IMR-90 (cell line): ENCODE measurements around the gene RASSF10. TPM values are rescaled to one million over a fixed set of nuclear protein-coding genes. Genes with fewer than 3 reads are reported as not detected.

Experiments used
- ATAC-seq: fragments of 200-7000 bp; cut with Tn5 transposase; 2 replicates; pipeline ENCODE4 v1.9.1; 2020; ENCODE audit warnings: low read depth, mild to moderate bottlenecking, moderate library complexity
- BruUV-seq: library from RNA; stranded (reverse); fragments of 400-500 nt; replicated peaks from 2 replicates; lab custom pipeline; 2021; lab: Mats Ljungman, UMichigan
- CTCF ChIA-PET: fragments of 300-600 bp; formaldehyde crosslinking; extraction: SDS; loops from one replicate; lab custom pipeline; 2021; ENCODE audit warnings: antibody characterized with exemption; lab: Yijun Ruan, JAX
- POLR2A ChIA-PET: fragments of 300-600 bp; sonication (Branson Sonifier 250); formaldehyde crosslinking; loops from one replicate; lab custom pipeline; 2022; ENCODE audit warnings: antibody characterized with exemption; ENCODE audit not compliant: unreplicated experiment; lab: Charles Lee
- DNase-seq: peaks from one replicate; pipeline ENCODE4 v3.0.0; 2013
- H2AFZ ChIP-seq: replicated peaks from 2 replicates; pipeline ENCODE3; 2013; ENCODE audit warnings: low read length, mild to moderate bottlenecking; ENCODE audit not compliant: poor library complexity
- H2AK5ac ChIP-seq: 2 replicates; pipeline ENCODE4 v1.6.1; 2013; ENCODE audit warnings: low read depth, low read length, inconsistent platforms
- H2AK9ac ChIP-seq: replicated peaks from 2 replicates; pipeline ENCODE3; 2013; ENCODE audit warnings: mild to moderate bottlenecking, low read depth, low read length, moderate library complexity; ENCODE audit not compliant: poor library complexity
- H2BK120ac ChIP-seq: 2 replicates; pipeline ENCODE4 v1.6.1; 2013; ENCODE audit warnings: low read depth, low read length, inconsistent platforms
- H2BK15ac ChIP-seq: 3 replicates; pipeline ENCODE4 v1.6.1; 2013; ENCODE audit warnings: low read depth, low read length, inconsistent platforms
- H2BK20ac ChIP-seq: 2 replicates; pipeline ENCODE4 v1.6.1; 2013; ENCODE audit warnings: low read depth, mild to moderate bottlenecking, inconsistent platforms, low read length, moderate library complexity
- H2BK5ac ChIP-seq: 2 replicates; pipeline ENCODE4 v1.6.1; 2013; ENCODE audit warnings: mild to moderate bottlenecking, low read depth, low read length, inconsistent platforms; ENCODE audit not compliant: poor library complexity, severe bottlenecking
- H3K14ac ChIP-seq: replicated peaks from 2 replicates; pipeline ENCODE4 v1.6.1; 2013; ENCODE audit warnings: low read depth, low read length, inconsistent platforms
- H3K18ac ChIP-seq: 2 replicates; pipeline ENCODE4 v1.6.1; 2013; ENCODE audit warnings: low read depth, low read length, control low read depth
- H3K23ac ChIP-seq: 2 replicates; pipeline ENCODE4 v1.6.1; 2013; ENCODE audit warnings: low read depth, low read length, inconsistent platforms
- H3K27ac ChIP-seq: 2 replicates; pipeline ENCODE4 v1.5.1; 2013; ENCODE audit warnings: mild to moderate bottlenecking, control low read depth, low read length; ENCODE audit not compliant: insufficient read depth
- H3K27me3 ChIP-seq: 2 replicates; pipeline ENCODE4 v1.6.1; 2013; ENCODE audit warnings: low read length; ENCODE audit not compliant: control insufficient read depth, insufficient read depth
- H3K36me3 ChIP-seq: 2 replicates; pipeline ENCODE4 v1.6.1; 2013; ENCODE audit warnings: low read length, mixed read lengths; ENCODE audit not compliant: control insufficient read depth, insufficient read depth
- H3K4ac ChIP-seq: 2 replicates; pipeline ENCODE4 v1.6.1; 2013; ENCODE audit warnings: low read depth, low read length, inconsistent platforms
- H3K4me1 ChIP-seq: 2 replicates; pipeline ENCODE4 v1.6.1; 2013; ENCODE audit warnings: low read length, mixed read lengths; ENCODE audit not compliant: control insufficient read depth, insufficient read depth
- H3K4me2 ChIP-seq: 2 replicates; pipeline ENCODE4 v1.6.1; 2013; ENCODE audit warnings: low read depth, mild to moderate bottlenecking, control low read depth, low read length, moderate library complexity
- H3K4me3 ChIP-seq: 2 replicates; pipeline ENCODE4 v1.5.1; 2013; ENCODE audit warnings: low read depth, mild to moderate bottlenecking, control low read depth, low read length, moderate library complexity; ENCODE audit not compliant: insufficient read depth
- H3K56ac ChIP-seq: 2 replicates; pipeline ENCODE4 v1.6.1; 2013; ENCODE audit warnings: low read length, inconsistent platforms; ENCODE audit not compliant: insufficient read depth; ENCODE audit errors: extremely low read depth
- H3K79me1 ChIP-seq, 2 experiments: 2 replicates each; pipeline ENCODE4 v1.6.1; 2013; ENCODE audit warnings: low read length in 2 of 2, inconsistent platforms in 1 of 2, low read depth in 1 of 2
- H3K9ac ChIP-seq: 2 replicates; pipeline ENCODE4 v1.6.1; 2013; ENCODE audit warnings: low read depth, low read length, control low read depth
- H3K9me1 ChIP-seq: 2 replicates; pipeline ENCODE4 v1.6.1; 2013; ENCODE audit warnings: low read length, inconsistent platforms; ENCODE audit not compliant: insufficient read depth
- H3K9me3 ChIP-seq: 2 replicates; pipeline ENCODE4 v1.6.1; 2013; ENCODE audit warnings: low read length; ENCODE audit not compliant: control insufficient read depth, insufficient read depth
- H4K20me1 ChIP-seq: 2 replicates; pipeline ENCODE4 v1.6.1; 2013; ENCODE audit warnings: low read length, inconsistent platforms; ENCODE audit not compliant: insufficient read depth
- H4K5ac ChIP-seq: 2 replicates; pipeline ENCODE4 v1.6.1; 2013; ENCODE audit warnings: mild to moderate bottlenecking, low read depth, low read length, control low read depth
- H4K8ac ChIP-seq, 2 experiments: 2 replicates each; pipeline ENCODE4 v1.6.1; 2013; ENCODE audit warnings: low read depth in 2 of 2, low read length in 2 of 2, control low read depth in 1 of 2, inconsistent platforms in 1 of 2
- H4K91ac ChIP-seq: 2 replicates; pipeline ENCODE4 v1.6.1; 2013; ENCODE audit warnings: low read depth, low read length, inconsistent platforms; ENCODE audit not compliant: insufficient read depth
- BHLHE40 ChIP-seq: fragments of 150-350 bp; IDR thresholded peaks from 2 replicates; pipeline ENCODE4 v1.6.1; 2016; ENCODE audit warnings: mild to moderate bottlenecking, low read depth, low read length
- CHD1 ChIP-seq: IDR thresholded peaks from 2 replicates; pipeline ENCODE4 v1.6.1; 2012; ENCODE audit warnings: low read depth, low read length, improper control_type of control experiment
- FOS ChIP-seq: fragments of 150-350 bp; IDR thresholded peaks from 2 replicates; pipeline ENCODE4 v1.6.1; 2016; ENCODE audit warnings: low read depth, low read length
- POLR2A ChIP-seq: IDR thresholded peaks from 2 replicates; pipeline ENCODE4 v1.6.1; 2012; ENCODE audit warnings: mild to moderate bottlenecking, low read depth, low read length
- RFX5 ChIP-seq: IDR thresholded peaks from 2 replicates; pipeline ENCODE4 v1.8.0; 2012; ENCODE audit warnings: low read depth, mild to moderate bottlenecking, low read length, moderate library complexity
- WGBS, 2 experiments: methylation state at CpG; one replicate each; pipeline versions ENCODE4 v1.1.5 to v1.1.7; 2013; ENCODE audit warnings: missing lambda C conversion rate in 2 of 2; ENCODE audit not compliant: insufficient read length in 1 of 2; ENCODE audit errors: extremely low coverage in 2 of 2; 5-methylcytosine and 5-hydroxymethylcytosine counted together
- dilution Hi-C: fragments of 300-500 bp; cut with HindIII; formaldehyde crosslinking; loops from one replicate; pipeline ENCODE4 v1.14.3; 2018; ENCODE audit warnings: low sequenced_read_pairs; ENCODE audit not compliant: unreplicated experiment
- in situ Hi-C: fragments of 300-500 bp; cut with MboI; formaldehyde crosslinking; loops from 3 replicates; pipeline ENCODE4 v1.14.3; 2019; ENCODE audit warnings: low sequenced_read_pairs, inconsistent platforms, mixed read lengths
- intact Hi-C: fragments of 100-400 bp; cut with micrococcal nuclease; formaldehyde crosslinking; loops from 2 replicates; pipeline ENCODE4 v1.10.0; 2022
- polyA plus RNA-seq, 3 experiments: library from polyadenylated mRNA; depleted of rRNA; stranded (reverse); fragments of >200 nt; gene quantifications; 2 replicates each; pipeline ENCODE4 v1.2.3, GENCODE V29; 2012; ENCODE audit warnings: low replicate concordance in 1 of 3
- total RNA-seq: library from RNA; depleted of rRNA; stranded (reverse); fragments of >200 nt; gene quantifications from 2 replicates; pipeline ENCODE4 v1.2.3, GENCODE V29; 2012
- TF ChIP-seq, protein P1 (sequence below): fragments of 150-350 bp; IDR thresholded peaks from 2 replicates; pipeline ENCODE4 v1.6.1; 2016; ENCODE audit warnings: low read depth, mild to moderate bottlenecking, low read length, moderate library complexity, borderline replicate concordance

The RASSF10 gene
- total and polyA plus RNA-seq, 2 of the 4 experiments (the other 2 are of a cell fraction), result not detected

- Histone ChIP-seq H3K9me1 (0 out of 2 replicates have a peak, but pooled peaks cover 2% of the 10 kb centered on the region), H3K4me2 (no peak overlapping the region), H2BK20ac (no peak overlapping the region), H4K5ac (no peak overlapping the region), H2AK9ac (no peak overlapping the region), H3K27ac (no peak overlapping the region), H3K56ac (no peak overlapping the region), H3K4me1 (no peaks in the 10 kb centered on the region), H3K36me3 (no peaks in the 10 kb centered on the region), H3K18ac (no peak overlapping the region), H2BK5ac (no peak overlapping the region), H2BK120ac (no peak overlapping the region), H3K27me3 (peaks cover 56% of the 10 kb centered on the region), H3K14ac (no peak overlapping the region), H3K9me3 (no peaks in the 10 kb centered on the region), H2AFZ (no peak overlapping the region), H4K20me1 (no peaks in the 10 kb centered on the region), H3K4ac (no peak overlapping the region), H2AK5ac (no peak overlapping the region), H4K91ac (no peak overlapping the region), H3K9ac (no peak overlapping the region), H4K8ac (no peak overlapping the region), H2BK15ac (no peak overlapping the region), H3K4me3 (no peak overlapping the region), H3K23ac (no peak overlapping the region), H3K79me1 (no peaks in the 10 kb centered on the region)
- ATAC-seq, result no peak
- in situ Hi-C loops, result no loop called here
- no peak for TF ChIP-seq POLR2A
- no peak for TF ChIP-seq RFX5
- no peak for TF ChIP-seq CHD1
- TF ChIP-seq, protein P1, sequence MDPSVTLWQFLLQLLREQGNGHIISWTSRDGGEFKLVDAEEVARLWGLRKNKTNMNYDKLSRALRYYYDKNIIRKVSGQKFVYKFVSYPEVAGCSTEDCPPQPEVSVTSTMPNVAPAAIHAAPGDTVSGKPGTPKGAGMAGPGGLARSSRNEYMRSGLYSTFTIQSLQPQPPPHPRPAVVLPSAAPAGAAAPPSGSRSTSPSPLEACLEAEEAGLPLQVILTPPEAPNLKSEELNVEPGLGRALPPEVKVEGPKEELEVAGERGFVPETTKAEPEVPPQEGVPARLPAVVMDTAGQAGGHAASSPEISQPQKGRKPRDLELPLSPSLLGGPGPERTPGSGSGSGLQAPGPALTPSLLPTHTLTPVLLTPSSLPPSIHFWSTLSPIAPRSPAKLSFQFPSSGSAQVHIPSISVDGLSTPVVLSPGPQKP, result no peak
- no peak for TF ChIP-seq BHLHE40
- TF ChIP-seq FOS, result no peak
- ChIA-PET POLR2A (no interaction called here), CTCF (no interaction called here)
- dilution Hi-C loops, result no loop called here
- no peak for DNase-seq
- no TSS peak for BruUV-seq
- WGBS, 2 experiments, result no CpG with 5 or more reads among the region's 5 CpGs
- intact Hi-C loops, result no loop called here
Observed at GRCh38 chr11:13042873-13043342, 33.8 kb downstream of the RASSF10 start.
